GM19397 (cell line): ENCODE results near the gene ZNF286A.
"Not testable (repeated sequence)": the region's sequence is repeated elsewhere in the genome, so short reads cannot be mapped to it uniquely, and the experiment has no call there.

ENCODE experiments used
- ATAC-seq: cut with Tn5 transposase; IDR thresholded peaks from one replicate; pipeline ENCODE4 v1.9.1; 2021; ENCODE audit warnings: mild to moderate bottlenecking, moderate library complexity; ENCODE audit not compliant: unreplicated experiment

The ZNF286A gene

GRCh38 chr17:15768865-15769533 is 69.4 kb downstream of the ZNF286A start:
- ATAC-seq = not testable (repeated sequence)
